Esophagus muscularis mucosa (tissue), 4 donors: ENCODE data around the gene SP8. TPM values are rescaled to one million over a fixed set of nuclear protein-coding genes. Genes with fewer than 3 reads are reported as not detected.

ENCODE experiments used
- DNase-seq: peaks from one replicate; pipeline ENCODE4 v3.0.0-alpha.2; 2017; ENCODE audit errors: extremely low spot score
- H3K27ac ChIP-seq, 4 donors: fragments of 200-600 bp; sonication (generic); replicated peaks in 1 of 4; 1 replicate in 3 of 4; 2 replicates in 1 of 4; pipeline ENCODE4 v1.5.1; 2016 to 2019; ENCODE audit warnings: mild to moderate bottlenecking in 1 of 4
- H3K27me3 ChIP-seq, 4 donors: fragments of 200-600 bp; sonication (generic); one replicate each; pipeline versions ENCODE4 v1.5.1 to v1.6.0; 2016 to 2019
- H3K36me3 ChIP-seq, 4 donors: fragments of 200-600 bp; sonication (generic); one replicate each; pipeline ENCODE4 v1.5.1; 2016 to 2019
- H3K4me1 ChIP-seq, 4 donors: fragments of 200-600 bp; sonication (generic); one replicate each; pipeline ENCODE4 v1.5.1; 2016 to 2019
- H3K4me3 ChIP-seq, 4 donors: fragments of 200-600 bp; sonication (generic); 1 replicate in 2 of 4; 2 replicates in 2 of 4; pipeline ENCODE4 v1.5.1; 2016 to 2019; ENCODE audit warnings: mild to moderate bottlenecking in 4 of 4, moderate library complexity in 1 of 4
- H3K9me3 ChIP-seq, 4 donors: fragments of 200-600 bp; sonication (generic); 1 replicate in 3 of 4; 2 replicates in 1 of 4; pipeline ENCODE4 v1.5.1; 2016 to 2019
- EP300 ChIP-seq: sonication (generic); formaldehyde crosslinking; IDR thresholded peaks from one replicate; pipeline ENCODE4 v1.6.1; 2017; ENCODE audit warnings: antibody characterized with exemption
- POLR2A ChIP-seq: fragments of 450-650 bp; IDR thresholded peaks from one replicate; pipeline ENCODE4 v1.6.1; 2017; ENCODE audit warnings: antibody characterized with exemption, moderate library complexity, mild to moderate bottlenecking, low read depth
- POLR2AphosphoS5 ChIP-seq, 2 donors: sonication (generic); formaldehyde crosslinking; IDR thresholded peaks; one replicate each; pipeline ENCODE4 v1.6.1; 2017; ENCODE audit warnings: antibody characterized with exemption in 2 of 2
- WGBS: methylation state at CpG from one replicate; pipeline ENCODE4 v1.1.5; 2018; 5-methylcytosine and 5-hydroxymethylcytosine counted together
- intact Hi-C: fragments of 100-400 bp; cut with DNase I; formaldehyde crosslinking; loops from one replicate; pipeline ENCODE4 v1.15.1; 2023
- total RNA-seq, 4 donors: library from RNA; depleted of rRNA; stranded (reverse); fragments of >200 nt; gene quantifications; one replicate each; pipeline versions ENCODE4 v1.1.0 to v1.2.1, GENCODE V29; 2016
- TF ChIP-seq, protein P1 (sequence below), 3 experiments: fragments of 200-600 bp in 2 of 3; fragments of 450-650 bp in 1 of 3; sonication (generic) in 2 of 3; IDR thresholded peaks; one replicate each; pipeline ENCODE4 v1.5.1; 2017 to 2019; ENCODE audit warnings: antibody characterized with exemption in 3 of 3, mild to moderate bottlenecking in 2 of 3, moderate library complexity in 1 of 3

Gene SP8
- total RNA-seq, 4 donors from 2014 or later, result not detected

GRCh38 chr7:20786421-20786778 is 286 bp downstream of the SP8 start:
- peaks cover 16 to 100% (median 95%) of the 10 kb centered on the region in 4 donors for H3K27me3 ChIP-seq
- no peaks in the 10 kb centered on the region for H3K36me3 ChIP-seq
- 5% methylated on average over 14 of the region's 14 CpGs for WGBS
- TF ChIP-seq, protein P1, sequence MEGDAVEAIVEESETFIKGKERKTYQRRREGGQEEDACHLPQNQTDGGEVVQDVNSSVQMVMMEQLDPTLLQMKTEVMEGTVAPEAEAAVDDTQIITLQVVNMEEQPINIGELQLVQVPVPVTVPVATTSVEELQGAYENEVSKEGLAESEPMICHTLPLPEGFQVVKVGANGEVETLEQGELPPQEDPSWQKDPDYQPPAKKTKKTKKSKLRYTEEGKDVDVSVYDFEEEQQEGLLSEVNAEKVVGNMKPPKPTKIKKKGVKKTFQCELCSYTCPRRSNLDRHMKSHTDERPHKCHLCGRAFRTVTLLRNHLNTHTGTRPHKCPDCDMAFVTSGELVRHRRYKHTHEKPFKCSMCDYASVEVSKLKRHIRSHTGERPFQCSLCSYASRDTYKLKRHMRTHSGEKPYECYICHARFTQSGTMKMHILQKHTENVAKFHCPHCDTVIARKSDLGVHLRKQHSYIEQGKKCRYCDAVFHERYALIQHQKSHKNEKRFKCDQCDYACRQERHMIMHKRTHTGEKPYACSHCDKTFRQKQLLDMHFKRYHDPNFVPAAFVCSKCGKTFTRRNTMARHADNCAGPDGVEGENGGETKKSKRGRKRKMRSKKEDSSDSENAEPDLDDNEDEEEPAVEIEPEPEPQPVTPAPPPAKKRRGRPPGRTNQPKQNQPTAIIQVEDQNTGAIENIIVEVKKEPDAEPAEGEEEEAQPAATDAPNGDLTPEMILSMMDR (IDR thresholded peaks at IDR 0.05), result no peak
- no peak for TF ChIP-seq EP300
- TF ChIP-seq POLR2A, result no peak
- no peak for TF ChIP-seq POLR2AphosphoS5 (IDR thresholded peaks at IDR 0.05)
- no peak for DNase-seq
- no peak overlapping the region for H3K27ac ChIP-seq
- intact Hi-C loops, result no loop called here
- peaks cover 33 to 51% (median 43%) of the 10 kb centered on the region in 4 donors for H3K4me1 ChIP-seq
- no peaks in the 10 kb centered on the region for H3K9me3 ChIP-seq
- peak overlapping the region; percentile 21 to 54 (median 38) for H3K4me3 ChIP-seq

GRCh38 chr7:20786049-20786412 is 655 bp downstream of the SP8 start:
- H3K27ac ChIP-seq, result no peak overlapping the region
- peaks cover 33 to 47% (median 42%) of the 10 kb centered on the region in 4 donors for H3K4me1 ChIP-seq
- TF ChIP-seq, protein P1 (IDR thresholded peaks at IDR 0.05), result no peak
- no peak for TF ChIP-seq POLR2A
- TF ChIP-seq EP300, result no peak
- intact Hi-C loops, result no loop called here
- DNase-seq, result no peak
- peak overlapping the region; percentile 21 to 54 (median 42) for H3K4me3 ChIP-seq
- no peaks in the 10 kb centered on the region for H3K9me3 ChIP-seq
- no peaks in the 10 kb centered on the region for H3K36me3 ChIP-seq
- H3K27me3 ChIP-seq, result peaks cover 16 to 100% (median 92%) of the 10 kb centered on the region in 4 donors
- WGBS, result 9% methylated on average over 10 of the region's 10 CpGs

DNA sequence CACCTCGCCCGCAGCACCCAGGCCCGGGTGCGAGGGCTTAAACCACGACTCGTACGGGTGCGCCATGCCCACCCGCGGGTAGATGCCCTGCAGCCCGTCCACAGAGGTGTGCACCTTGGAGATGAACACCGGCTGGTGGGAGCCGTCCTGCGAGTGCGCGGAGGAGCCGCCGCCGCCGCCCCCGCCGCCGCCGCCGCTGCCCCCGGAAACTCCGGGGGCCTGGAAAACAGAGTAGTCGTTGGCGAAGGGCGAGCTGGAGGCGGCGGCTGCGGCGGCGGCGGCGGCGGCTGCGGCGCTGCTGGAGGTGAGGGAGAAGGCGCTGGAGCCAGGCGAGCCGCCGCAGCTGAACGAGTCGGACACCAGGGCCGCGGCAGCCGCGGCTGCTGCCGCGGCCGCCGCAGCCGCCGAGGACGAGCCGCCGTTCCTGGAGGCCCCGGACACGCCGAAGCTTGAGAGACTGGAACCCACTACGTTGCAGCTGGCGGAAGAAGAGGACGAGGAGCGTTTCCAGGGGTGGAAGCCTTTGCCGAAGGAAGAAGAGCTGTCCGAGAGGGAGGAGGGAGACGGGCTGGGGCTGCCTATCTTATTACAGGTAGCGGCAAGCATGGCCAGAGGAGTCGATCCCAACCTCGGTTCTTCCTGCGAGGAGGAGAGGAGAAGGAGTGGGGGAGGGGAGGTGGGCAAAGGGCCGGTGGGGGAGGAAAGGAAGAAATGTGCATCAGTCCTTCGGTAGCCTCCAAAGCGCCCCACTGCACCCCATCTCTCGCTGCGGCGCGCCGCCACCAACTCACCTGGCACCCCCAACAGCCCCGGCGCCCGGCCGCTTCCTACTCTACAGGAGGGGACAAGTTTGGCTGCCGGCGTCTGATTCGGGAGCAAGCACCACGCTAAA is 1.3 kb downstream of the SP8 start:
- H3K9me3 ChIP-seq, result no peaks in the 10 kb centered on the region
- intact Hi-C loops, result no loop called here
- TF ChIP-seq, protein P1 (IDR thresholded peaks at IDR 0.05), result no peak
- TF ChIP-seq POLR2A (no peak), EP300 (no peak), POLR2AphosphoS5 (IDR thresholded peaks at IDR 0.05) (no peak)
- H3K27ac ChIP-seq, result no peak overlapping the region
- peaks cover 33 to 44% (median 40%) of the 10 kb centered on the region in 4 donors for H3K4me1 ChIP-seq
- 3% methylated on average over 25 of the region's 89 CpGs for WGBS
- H3K36me3 ChIP-seq, result no peaks in the 10 kb centered on the region
- no peak for DNase-seq
- H3K27me3 ChIP-seq, result peaks cover 16 to 100% (median 91%) of the 10 kb centered on the region in 4 donors
- peak overlapping the region; percentile 21 to 54 (median 42) for H3K4me3 ChIP-seq

- no peak for TF ChIP-seq EP300
- no peak for TF ChIP-seq POLR2A
- TF ChIP-seq, protein P1 (IDR thresholded peaks at IDR 0.05), result no peak
- TF ChIP-seq POLR2AphosphoS5 (IDR thresholded peaks at IDR 0.05), result no peak
- no peak overlapping the region for H3K27ac ChIP-seq
- intact Hi-C loops, result no loop called here
- H3K4me1 ChIP-seq, result peaks cover 33 to 44% (median 40%) of the 10 kb centered on the region in 4 donors
- H3K27me3 ChIP-seq, result peaks cover 16 to 100% (median 86%) of the 10 kb centered on the region in 4 donors
- DNase-seq, result no peak
- no peaks in the 10 kb centered on the region for H3K9me3 ChIP-seq
- no peaks in the 10 kb centered on the region for H3K36me3 ChIP-seq
- H3K4me3 ChIP-seq, result peak overlapping the region; percentile 33 to 54 (median 42)
- WGBS, result 3% methylated on average over 11 of the region's 93 CpGs
Observed at GRCh38 chr7:20784388-20785156, 2.1 kb downstream of the SP8 start.
